Measurements from ENCODE around the gene NPC1L1.
"Not testable (repeated sequence)": the region's sequence is repeated elsewhere in the genome, so short reads cannot be mapped to it uniquely, and the experiment has no call there.

Gene NPC1L1

GRCh38 chr7:44565795-44566559 lies 24.8 kb upstream of the NPC1L1 start:
- no peak overlapping the region for H3K4me3 ChIP-seq (replicated peaks; ENCODE audit: insufficient read depth, low read length)
- DNase-seq (ENCODE audit: low read depth in 1 of 2, low spot score in 1 of 2) = peak in 1 of 2 experiments; percentile 85
- H3K27me3 ChIP-seq (ENCODE audit: insufficient read depth, poor library complexity, severe bottlenecking) = no peaks in the 10 kb centered on the region
- no peak overlapping the region for H3K27ac ChIP-seq (replicated peaks)
- TF ChIP-seq SPI1 (IDR thresholded peaks at IDR 0.05; ENCODE audit: borderline replicate concordance, low read depth) (peak; percentile 62; the same call in 1 of the 2 replicates), GABPA (IDR thresholded peaks at IDR 0.05; ENCODE audit: low read depth) (no peak), REST (IDR thresholded peaks at IDR 0.05; ENCODE audit: insufficient replicate concordance, low read depth) (no peak)

- Histone ChIP-seq H3K27ac (replicated peaks) (no peak overlapping the region), H3K4me3 (replicated peaks; ENCODE audit: insufficient read depth, low read length) (no peak overlapping the region), H3K27me3 (ENCODE audit: insufficient read depth, poor library complexity, severe bottlenecking) (no peaks in the 10 kb centered on the region)
- TF ChIP-seq SPI1 (IDR thresholded peaks at IDR 0.05; ENCODE audit: borderline replicate concordance, low read depth) (no peak), CTCF (IDR thresholded peaks at IDR 0.05; ENCODE audit: insufficient read depth, low read length) (peak; percentile 97)
- peak in 1 of 2 experiments; percentile 48 for DNase-seq (ENCODE audit: low read depth in 1 of 2, low spot score in 1 of 2)
Observed at GRCh38 chr7:44565097-44565794, 24.1 kb upstream of the NPC1L1 start.

DNA sequence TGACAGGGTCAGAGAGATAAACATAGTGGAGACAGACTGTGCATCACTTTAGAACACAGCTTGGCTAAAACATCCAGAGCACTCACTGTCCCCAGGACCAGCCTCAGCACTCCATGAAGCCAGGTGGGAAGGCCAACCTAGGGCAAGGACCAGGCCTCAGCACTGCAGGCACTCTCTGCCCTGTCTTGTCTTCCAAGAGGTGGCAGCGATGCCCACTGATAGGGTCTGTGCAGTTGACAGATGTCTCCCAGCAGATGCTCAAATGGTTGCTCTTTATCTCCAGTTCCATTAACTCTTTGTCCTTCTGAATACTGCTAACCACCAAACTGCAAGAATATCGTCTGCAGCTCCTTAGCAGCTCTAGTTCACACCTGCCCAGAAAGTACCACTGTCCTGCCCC lies 23.5 kb upstream of the NPC1L1 start:
- no peak overlapping the region for H3K27ac ChIP-seq (replicated peaks)
- H3K27me3 ChIP-seq (ENCODE audit: insufficient read depth, poor library complexity, severe bottlenecking) = no peaks in the 10 kb centered on the region
- TF ChIP-seq SPI1 (IDR thresholded peaks at IDR 0.05; ENCODE audit: borderline replicate concordance, low read depth) (no peak), REST (IDR thresholded peaks at IDR 0.05; ENCODE audit: insufficient replicate concordance, low read depth) (no peak), GABPA (IDR thresholded peaks at IDR 0.05; ENCODE audit: low read depth) (no peak), CTCF (IDR thresholded peaks at IDR 0.05; ENCODE audit: insufficient read depth, low read length) (no peak), POLR2AphosphoS5 (IDR thresholded peaks at IDR 0.05; ENCODE audit: low read depth) (no peak)
- H3K4me3 ChIP-seq (replicated peaks; ENCODE audit: insufficient read depth, low read length) = no peak overlapping the region
- no peak for DNase-seq (ENCODE audit: low read depth in 1 of 2, low spot score in 1 of 2)

DNA sequence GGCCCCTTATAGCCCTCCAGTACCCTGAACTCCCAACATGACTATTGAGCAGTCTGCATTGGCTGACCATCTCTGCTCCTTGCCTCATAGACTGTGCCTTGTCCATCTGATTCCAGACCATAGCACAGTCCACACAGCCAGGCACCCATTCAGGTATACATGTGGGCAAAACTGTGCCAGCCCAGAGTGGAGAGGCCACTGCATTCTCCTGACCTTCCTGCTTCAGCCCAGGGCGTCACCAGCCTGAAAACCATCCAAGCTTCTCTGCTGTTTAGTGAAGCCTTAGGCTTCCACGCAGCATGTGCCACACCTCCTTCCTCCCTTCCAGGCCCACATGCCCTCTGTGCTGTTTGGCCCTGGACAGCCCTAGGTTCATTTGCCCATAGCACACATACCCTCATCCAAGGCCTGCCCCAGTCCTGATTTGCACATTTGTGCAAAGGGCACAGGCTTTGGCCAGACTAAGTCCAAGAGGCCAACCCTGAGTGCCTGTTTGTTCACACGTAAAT lies 22.1 kb upstream of the NPC1L1 start:
- no peak overlapping the region for H3K27ac ChIP-seq (replicated peaks)

GRCh38 chr7:44562622-44562962 lies 21.5 kb upstream of the NPC1L1 start:
- not testable (repeated sequence) for DNase-seq (ENCODE audit: low read depth in 1 of 2, low spot score in 1 of 2); H3K27me3 ChIP-seq (ENCODE audit: insufficient read depth, poor library complexity, severe bottlenecking); H3K27ac ChIP-seq (replicated peaks); H3K4me3 ChIP-seq (replicated peaks; ENCODE audit: insufficient read depth, low read length)

More for the DNA sequence above, 22.1 kb upstream of the NPC1L1 start:
- TF ChIP-seq SPI1 (IDR thresholded peaks at IDR 0.05; ENCODE audit: borderline replicate concordance, low read depth) (no peak), POLR2AphosphoS5 (IDR thresholded peaks at IDR 0.05; ENCODE audit: low read depth) (peak; percentile 42; the same call in 1 of the 2 replicates)
- no peaks in the 10 kb centered on the region for H3K27me3 ChIP-seq (ENCODE audit: insufficient read depth, poor library complexity, severe bottlenecking)
- no peak overlapping the region for H3K4me3 ChIP-seq (replicated peaks; ENCODE audit: insufficient read depth, low read length)
- DNase-seq (ENCODE audit: low read depth in 1 of 2, low spot score in 1 of 2) = no peak
